ENCODE measurements around the gene TMEM120B.

The TMEM120B gene

GRCh38 chr12:121719926-121720414 is 7.4 kb downstream of the TMEM120B start:
- no peak overlapping the region for H3K9ac ChIP-seq (ENCODE audit: low read depth in 1 of 2, low read length in 2 of 2)
- no peaks in the 10 kb centered on the region for H3K36me3 ChIP-seq (ENCODE audit: control insufficient read depth in 2 of 2, insufficient read depth in 2 of 2, low read length in 2 of 2)
- no peaks in the 10 kb centered on the region for H3K4me1 ChIP-seq (ENCODE audit: control insufficient read depth in 2 of 2, insufficient read depth in 2 of 2, low read length in 2 of 2)
- H3K9me3 ChIP-seq (ENCODE audit: control insufficient read depth in 2 of 2, low read length in 2 of 2) = no peaks in the 10 kb centered on the region
- no peak overlapping the region for H3K27ac ChIP-seq (ENCODE audit: low read depth in 2 of 2, low read length in 2 of 2)
- H3K27me3 ChIP-seq (ENCODE audit: control insufficient read depth in 2 of 2, insufficient read depth in 2 of 2, low read length in 2 of 2) = no peaks in the 10 kb centered on the region
- H3K4me3 ChIP-seq (ENCODE audit: low read length in 2 of 2) = no peak overlapping the region

DNA sequence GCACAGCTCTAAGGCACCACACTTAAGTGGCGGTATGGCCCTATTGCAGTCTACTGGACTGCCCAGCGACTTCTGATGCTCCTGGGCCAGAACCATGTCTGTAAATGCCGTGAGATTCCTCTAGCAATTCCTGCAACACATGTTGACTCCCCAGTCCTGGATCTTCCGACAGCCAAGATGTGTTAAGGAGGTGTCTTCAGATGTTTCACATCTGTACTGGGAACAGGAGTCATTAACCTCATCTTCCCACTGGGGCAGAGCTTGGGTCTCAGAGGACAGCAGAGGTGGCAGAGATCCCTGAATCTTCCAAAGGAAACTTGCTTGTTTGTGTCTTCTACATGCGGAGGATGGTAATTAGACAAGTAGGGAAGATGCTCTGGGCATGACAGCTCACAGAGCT is 8.2 kb downstream of the TMEM120B start:
- no peaks in the 10 kb centered on the region for H3K36me3 ChIP-seq (ENCODE audit: control insufficient read depth in 2 of 2, insufficient read depth in 2 of 2, low read length in 2 of 2)
- no peaks in the 10 kb centered on the region for H3K9me3 ChIP-seq (ENCODE audit: control insufficient read depth in 2 of 2, low read length in 2 of 2)
- H3K9ac ChIP-seq (ENCODE audit: low read depth in 1 of 2, low read length in 2 of 2) = no peak overlapping the region
- no peak overlapping the region for H3K4me3 ChIP-seq (ENCODE audit: low read length in 2 of 2)
- no peak overlapping the region for H3K27ac ChIP-seq (ENCODE audit: low read depth in 2 of 2, low read length in 2 of 2)
- H3K4me1 ChIP-seq (ENCODE audit: control insufficient read depth in 2 of 2, insufficient read depth in 2 of 2, low read length in 2 of 2) = no peaks in the 10 kb centered on the region
- H3K27me3 ChIP-seq (ENCODE audit: control insufficient read depth in 2 of 2, insufficient read depth in 2 of 2, low read length in 2 of 2) = no peaks in the 10 kb centered on the region

DNA sequence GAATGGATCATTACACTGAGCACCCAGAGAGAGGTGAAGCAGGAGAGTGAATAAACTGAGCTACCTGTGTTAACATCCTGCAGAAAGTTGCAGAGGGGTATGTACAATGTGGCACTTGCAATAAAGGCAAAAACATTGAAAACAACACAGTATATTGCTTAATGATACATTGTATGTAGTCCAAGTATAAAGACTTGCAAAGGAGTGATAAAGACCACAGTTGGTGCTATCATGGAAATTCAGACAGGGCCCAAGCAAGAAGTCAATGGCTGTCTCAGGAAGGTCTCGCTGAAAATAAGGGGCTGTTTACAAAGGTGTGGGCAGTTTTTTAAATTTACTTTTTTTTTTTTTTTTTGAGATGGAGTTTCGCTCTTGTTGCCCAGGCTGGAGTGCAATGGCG is 10.0 kb downstream of the TMEM120B start:
- Histone ChIP-seq H3K9ac (ENCODE audit: low read depth in 1 of 2, low read length in 2 of 2) (no peak overlapping the region), H3K36me3 (ENCODE audit: control insufficient read depth in 2 of 2, insufficient read depth in 2 of 2, low read length in 2 of 2) (no peaks in the 10 kb centered on the region), H3K4me3 (ENCODE audit: low read length in 2 of 2) (no peak overlapping the region), H3K27ac (ENCODE audit: low read depth in 2 of 2, low read length in 2 of 2) (no peak overlapping the region), H3K4me1 (ENCODE audit: control insufficient read depth in 2 of 2, insufficient read depth in 2 of 2, low read length in 2 of 2) (no peaks in the 10 kb centered on the region), H3K27me3 (ENCODE audit: control insufficient read depth in 2 of 2, insufficient read depth in 2 of 2, low read length in 2 of 2) (no peaks in the 10 kb centered on the region), H3K9me3 (ENCODE audit: control insufficient read depth in 2 of 2, low read length in 2 of 2) (no peaks in the 10 kb centered on the region)

DNA sequence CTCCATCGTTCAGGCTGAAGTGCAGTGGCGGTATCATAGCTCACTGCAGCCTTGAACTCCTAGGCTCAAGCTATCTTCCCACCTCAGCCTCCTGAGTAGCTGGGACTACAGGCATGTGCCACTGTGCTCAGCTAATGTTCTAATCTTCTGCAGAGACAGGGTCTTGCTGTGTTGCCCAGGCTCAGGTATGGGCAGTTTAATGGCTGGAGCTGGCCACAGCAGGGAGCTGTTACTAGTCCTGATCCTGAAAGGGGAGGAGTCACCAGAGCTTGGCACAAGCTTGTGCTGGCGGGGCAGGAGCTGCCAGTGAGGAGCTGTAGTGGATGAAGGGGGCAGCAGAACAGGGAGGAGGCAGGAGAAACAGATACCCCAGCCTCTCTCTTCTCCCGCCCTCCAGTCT is 10.6 kb downstream of the TMEM120B start:
- Histone ChIP-seq H3K27me3 (ENCODE audit: control insufficient read depth in 2 of 2, insufficient read depth in 2 of 2, low read length in 2 of 2) (no peaks in the 10 kb centered on the region), H3K36me3 (ENCODE audit: control insufficient read depth in 2 of 2, insufficient read depth in 2 of 2, low read length in 2 of 2) (no peaks in the 10 kb centered on the region), H3K4me3 (ENCODE audit: low read length in 2 of 2) (no peak overlapping the region), H3K9me3 (ENCODE audit: control insufficient read depth in 2 of 2, low read length in 2 of 2) (no peaks in the 10 kb centered on the region), H3K9ac (ENCODE audit: low read depth in 1 of 2, low read length in 2 of 2) (no peak overlapping the region), H3K4me1 (ENCODE audit: control insufficient read depth in 2 of 2, insufficient read depth in 2 of 2, low read length in 2 of 2) (no peaks in the 10 kb centered on the region), H3K27ac (ENCODE audit: low read depth in 2 of 2, low read length in 2 of 2) (no peak overlapping the region)

DNA sequence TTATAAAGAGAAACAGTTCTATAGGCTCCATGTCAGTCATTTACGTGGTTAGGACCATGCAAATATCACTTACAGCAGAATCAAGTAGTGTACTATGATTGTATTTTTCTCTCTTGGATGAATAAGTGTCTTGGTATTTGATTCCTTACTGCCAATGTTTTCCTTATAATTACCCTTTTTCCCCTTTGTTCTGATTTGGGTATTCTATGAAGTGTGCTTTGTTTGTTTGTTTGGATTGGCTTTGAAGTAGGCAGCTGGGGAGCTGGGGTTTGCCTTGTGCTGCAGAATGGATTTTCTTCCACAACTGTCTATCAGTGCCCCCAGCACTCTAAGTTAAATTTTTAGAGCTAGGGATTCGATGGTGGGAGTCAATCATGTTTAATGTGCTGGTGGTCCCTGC is 12.4 kb downstream of the TMEM120B start:
- Histone ChIP-seq H3K36me3 (ENCODE audit: control insufficient read depth in 2 of 2, insufficient read depth in 2 of 2, low read length in 2 of 2) (no peaks in the 10 kb centered on the region), H3K27me3 (ENCODE audit: control insufficient read depth in 2 of 2, insufficient read depth in 2 of 2, low read length in 2 of 2) (no peaks in the 10 kb centered on the region), H3K4me1 (ENCODE audit: control insufficient read depth in 2 of 2, insufficient read depth in 2 of 2, low read length in 2 of 2) (no peaks in the 10 kb centered on the region), H3K4me3 (ENCODE audit: low read length in 2 of 2) (no peak overlapping the region), H3K9ac (ENCODE audit: low read depth in 1 of 2, low read length in 2 of 2) (no peak overlapping the region), H3K9me3 (ENCODE audit: control insufficient read depth in 2 of 2, low read length in 2 of 2) (no peaks in the 10 kb centered on the region), H3K27ac (ENCODE audit: low read depth in 2 of 2, low read length in 2 of 2) (no peak overlapping the region)

GRCh38 chr12:121725423-121725822 is 12.9 kb downstream of the TMEM120B start:
- H3K9ac ChIP-seq (ENCODE audit: low read depth in 1 of 2, low read length in 2 of 2) = no peak overlapping the region
- H3K27ac ChIP-seq (ENCODE audit: low read depth in 2 of 2, low read length in 2 of 2) = no peak overlapping the region
- no peak overlapping the region for H3K4me3 ChIP-seq (ENCODE audit: low read length in 2 of 2)
- H3K27me3 ChIP-seq (ENCODE audit: control insufficient read depth in 2 of 2, insufficient read depth in 2 of 2, low read length in 2 of 2) = no peaks in the 10 kb centered on the region
- H3K36me3 ChIP-seq (ENCODE audit: control insufficient read depth in 2 of 2, insufficient read depth in 2 of 2, low read length in 2 of 2) = no peaks in the 10 kb centered on the region
- H3K9me3 ChIP-seq (ENCODE audit: control insufficient read depth in 2 of 2, low read length in 2 of 2) = no peaks in the 10 kb centered on the region
- H3K4me1 ChIP-seq (ENCODE audit: control insufficient read depth in 2 of 2, insufficient read depth in 2 of 2, low read length in 2 of 2) = no peaks in the 10 kb centered on the region

GRCh38 chr12:121729021-121729420 is 16.5 kb downstream of the TMEM120B start:
- no peaks in the 10 kb centered on the region for H3K4me1 ChIP-seq (ENCODE audit: control insufficient read depth in 2 of 2, insufficient read depth in 2 of 2, low read length in 2 of 2)
- no peak overlapping the region for H3K4me3 ChIP-seq (ENCODE audit: low read length in 2 of 2)
- H3K9ac ChIP-seq (ENCODE audit: low read depth in 1 of 2, low read length in 2 of 2) = no peak overlapping the region
- no peaks in the 10 kb centered on the region for H3K9me3 ChIP-seq (ENCODE audit: control insufficient read depth in 2 of 2, low read length in 2 of 2)
- no peaks in the 10 kb centered on the region for H3K36me3 ChIP-seq (ENCODE audit: control insufficient read depth in 2 of 2, insufficient read depth in 2 of 2, low read length in 2 of 2)
- H3K27me3 ChIP-seq (ENCODE audit: control insufficient read depth in 2 of 2, insufficient read depth in 2 of 2, low read length in 2 of 2) = no peaks in the 10 kb centered on the region
- no peak overlapping the region for H3K27ac ChIP-seq (ENCODE audit: low read depth in 2 of 2, low read length in 2 of 2)

GRCh38 chr12:121731473-121731872 is 18.9 kb downstream of the TMEM120B start:
- H3K4me3 ChIP-seq (ENCODE audit: low read length in 2 of 2) = no peak overlapping the region
- no peak overlapping the region for H3K27ac ChIP-seq (ENCODE audit: low read depth in 2 of 2, low read length in 2 of 2)
- H3K9ac ChIP-seq (ENCODE audit: low read depth in 1 of 2, low read length in 2 of 2) = no peak overlapping the region
- no peaks in the 10 kb centered on the region for H3K9me3 ChIP-seq (ENCODE audit: control insufficient read depth in 2 of 2, low read length in 2 of 2)
- H3K27me3 ChIP-seq (ENCODE audit: control insufficient read depth in 2 of 2, insufficient read depth in 2 of 2, low read length in 2 of 2) = no peaks in the 10 kb centered on the region
- H3K36me3 ChIP-seq (ENCODE audit: control insufficient read depth in 2 of 2, insufficient read depth in 2 of 2, low read length in 2 of 2) = no peaks in the 10 kb centered on the region
- H3K4me1 ChIP-seq (ENCODE audit: control insufficient read depth in 2 of 2, insufficient read depth in 2 of 2, low read length in 2 of 2) = no peaks in the 10 kb centered on the region

DNA sequence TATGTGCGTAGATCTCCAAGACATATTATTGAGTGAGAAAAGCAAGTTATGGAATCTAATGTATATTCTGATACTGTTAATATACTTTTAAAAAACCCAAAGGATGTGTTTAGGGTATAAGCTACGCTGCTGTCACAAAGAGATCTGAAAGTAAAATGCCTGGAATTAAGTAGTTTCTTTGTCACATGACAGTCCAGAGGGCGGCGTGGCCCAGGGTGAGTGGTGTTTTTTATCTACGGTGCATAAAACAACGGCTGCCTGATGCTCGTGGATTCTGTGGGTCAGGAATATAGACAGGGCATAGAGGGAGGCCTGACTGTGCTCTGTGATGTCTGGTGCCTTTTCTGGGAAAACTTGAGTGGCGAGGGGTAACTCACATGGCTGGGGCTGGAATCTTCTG is 21.3 kb downstream of the TMEM120B start:
- H3K9ac ChIP-seq (ENCODE audit: low read depth in 1 of 2, low read length in 2 of 2) = no peak overlapping the region
- no peak overlapping the region for H3K4me3 ChIP-seq (ENCODE audit: low read length in 2 of 2)
- H3K4me1 ChIP-seq (ENCODE audit: control insufficient read depth in 2 of 2, insufficient read depth in 2 of 2, low read length in 2 of 2) = no peaks in the 10 kb centered on the region
- no peaks in the 10 kb centered on the region for H3K36me3 ChIP-seq (ENCODE audit: control insufficient read depth in 2 of 2, insufficient read depth in 2 of 2, low read length in 2 of 2)
- H3K27ac ChIP-seq (ENCODE audit: low read depth in 2 of 2, low read length in 2 of 2) = no peak overlapping the region
- no peaks in the 10 kb centered on the region for H3K9me3 ChIP-seq (ENCODE audit: control insufficient read depth in 2 of 2, low read length in 2 of 2)
- no peaks in the 10 kb centered on the region for H3K27me3 ChIP-seq (ENCODE audit: control insufficient read depth in 2 of 2, insufficient read depth in 2 of 2, low read length in 2 of 2)

- no peak overlapping the region for H3K9ac ChIP-seq (ENCODE audit: low read depth in 1 of 2, low read length in 2 of 2)
- H3K27me3 ChIP-seq (ENCODE audit: control insufficient read depth in 2 of 2, insufficient read depth in 2 of 2, low read length in 2 of 2) = no peaks in the 10 kb centered on the region
- no peak overlapping the region for H3K27ac ChIP-seq (ENCODE audit: low read depth in 2 of 2, low read length in 2 of 2)
Observed at GRCh38 chr12:121738340-121738858, 25.8 kb downstream of the TMEM120B start.

GRCh38 chr12:121740847-121741246 is 28.3 kb downstream of the TMEM120B start:
- no peaks in the 10 kb centered on the region for H3K4me1 ChIP-seq (ENCODE audit: control insufficient read depth in 2 of 2, insufficient read depth in 2 of 2, low read length in 2 of 2)
- peaks cover 0 to 2% of the 10 kb centered on the region in 2 donors for H3K36me3 ChIP-seq (ENCODE audit: control insufficient read depth in 2 of 2, insufficient read depth in 2 of 2, low read length in 2 of 2)
- H3K4me3 ChIP-seq (ENCODE audit: low read length in 2 of 2) = no peak overlapping the region
- H3K27ac ChIP-seq (ENCODE audit: low read depth in 2 of 2, low read length in 2 of 2) = no peak overlapping the region
- no peaks in the 10 kb centered on the region for H3K27me3 ChIP-seq (ENCODE audit: control insufficient read depth in 2 of 2, insufficient read depth in 2 of 2, low read length in 2 of 2)
- H3K9ac ChIP-seq (ENCODE audit: low read depth in 1 of 2, low read length in 2 of 2) = no peak overlapping the region
- no peaks in the 10 kb centered on the region for H3K9me3 ChIP-seq (ENCODE audit: control insufficient read depth in 2 of 2, low read length in 2 of 2)

More at GRCh38 chr12:121738340-121738858, 25.8 kb downstream of the TMEM120B start:
- no peak overlapping the region for H3K4me3 ChIP-seq (ENCODE audit: low read length in 2 of 2)
- no peaks in the 10 kb centered on the region for H3K9me3 ChIP-seq (ENCODE audit: control insufficient read depth in 2 of 2, low read length in 2 of 2)
- no peaks in the 10 kb centered on the region for H3K36me3 ChIP-seq (ENCODE audit: control insufficient read depth in 2 of 2, insufficient read depth in 2 of 2, low read length in 2 of 2)
- no peaks in the 10 kb centered on the region for H3K4me1 ChIP-seq (ENCODE audit: control insufficient read depth in 2 of 2, insufficient read depth in 2 of 2, low read length in 2 of 2)
